HUES6 (cell line): ENCODE results near the gene MYCBPAP.

Experiments used
- H3K27ac ChIP-seq: 2 replicates; pipeline ENCODE4 v1.7.0; 2013; ENCODE audit warnings: low read depth, mild to moderate bottlenecking, low read length, inconsistent platforms
- H3K27me3 ChIP-seq: 2 replicates; pipeline ENCODE4 v1.6.1; 2013; ENCODE audit warnings: low read length; ENCODE audit not compliant: control insufficient read depth, insufficient read depth
- H3K36me3 ChIP-seq: 2 replicates; pipeline ENCODE4 v1.6.1; 2013; ENCODE audit warnings: low read length; ENCODE audit not compliant: control insufficient read depth, insufficient read depth
- H3K4me1 ChIP-seq: 2 replicates; pipeline ENCODE4 v1.6.1; 2013; ENCODE audit warnings: low read length; ENCODE audit not compliant: control insufficient read depth, insufficient read depth
- H3K4me3 ChIP-seq: 2 replicates; pipeline ENCODE4 v1.5.1; 2013; ENCODE audit warnings: low read depth, low read length
- H3K9ac ChIP-seq: one replicate; pipeline ENCODE4 v1.6.1; 2013; ENCODE audit warnings: mild to moderate bottlenecking, low read length
- H3K9me3 ChIP-seq: 2 replicates; pipeline ENCODE4 v1.6.1; 2013; ENCODE audit warnings: low read depth, low read length; ENCODE audit not compliant: control insufficient read depth, insufficient read depth

The MYCBPAP gene

GRCh38 chr17:50560931-50561745, 52.9 kb downstream of the MYCBPAP start:
- no peak overlapping the region for H3K27ac ChIP-seq
- peaks cover 85% of the 10 kb centered on the region for H3K27me3 ChIP-seq
- no peaks in the 10 kb centered on the region for H3K36me3 ChIP-seq
- no peak overlapping the region for H3K9ac ChIP-seq
- H3K9me3 ChIP-seq = no peaks in the 10 kb centered on the region
- peaks cover 43% of the 10 kb centered on the region for H3K4me1 ChIP-seq
- peak overlapping the region; percentile 75 for H3K4me3 ChIP-seq

- H3K36me3 ChIP-seq = no peaks in the 10 kb centered on the region
- peaks cover 43% of the 10 kb centered on the region for H3K4me1 ChIP-seq
- H3K9me3 ChIP-seq = no peaks in the 10 kb centered on the region
- H3K27me3 ChIP-seq = peaks cover 89% of the 10 kb centered on the region
- H3K27ac ChIP-seq = no peak overlapping the region
- peak overlapping the region; percentile 75; the same call in 1 of the 2 replicates for H3K4me3 ChIP-seq
- no peak overlapping the region for H3K9ac ChIP-seq
Measured at GRCh38 chr17:50561746-50562141, 53.5 kb downstream of the MYCBPAP start.

GRCh38 chr17:50562242-50563091, 54.2 kb downstream of the MYCBPAP start:
- H3K9me3 ChIP-seq = no peaks in the 10 kb centered on the region
- H3K9ac ChIP-seq = no peak overlapping the region
- H3K27ac ChIP-seq = no peak overlapping the region
- H3K4me1 ChIP-seq = peaks cover 43% of the 10 kb centered on the region
- H3K36me3 ChIP-seq = no peaks in the 10 kb centered on the region
- peak overlapping the region; percentile 55 for H3K4me3 ChIP-seq
- peaks cover 89% of the 10 kb centered on the region for H3K27me3 ChIP-seq

GRCh38 chr17:50563092-50563511, 54.9 kb downstream of the MYCBPAP start:
- peaks cover 89% of the 10 kb centered on the region for H3K27me3 ChIP-seq
- H3K4me1 ChIP-seq = peaks cover 43% of the 10 kb centered on the region
- H3K9ac ChIP-seq = no peak overlapping the region
- H3K4me3 ChIP-seq = 0 out of 2 replicates have a peak overlapping the region, but pooled peaks have one; percentile 55
- no peaks in the 10 kb centered on the region for H3K36me3 ChIP-seq
- H3K9me3 ChIP-seq = no peaks in the 10 kb centered on the region
- no peak overlapping the region for H3K27ac ChIP-seq

- Histone ChIP-seq H3K36me3 (no peaks in the 10 kb centered on the region), H3K9me3 (no peaks in the 10 kb centered on the region), H3K27me3 (peaks cover 79% of the 10 kb centered on the region), H3K4me1 (peaks cover 32% of the 10 kb centered on the region), H3K27ac (no peak overlapping the region), H3K9ac (no peak overlapping the region), H3K4me3 (peak overlapping the region; percentile 32)
Measured at GRCh38 chr17:50564916-50565315, 56.7 kb downstream of the MYCBPAP start.

- H3K4me1 ChIP-seq = peaks cover 39% of the 10 kb centered on the region
- peaks cover 79% of the 10 kb centered on the region for H3K27me3 ChIP-seq
- H3K4me3 ChIP-seq = no peak overlapping the region
- no peaks in the 10 kb centered on the region for H3K36me3 ChIP-seq
- no peak overlapping the region for H3K9ac ChIP-seq
- no peak overlapping the region for H3K27ac ChIP-seq
- no peaks in the 10 kb centered on the region for H3K9me3 ChIP-seq
Measured at GRCh38 chr17:50565402-50566350, 57.4 kb downstream of the MYCBPAP start.

- peaks cover 69% of the 10 kb centered on the region for H3K27me3 ChIP-seq
- H3K9ac ChIP-seq = no peak overlapping the region
- no peak overlapping the region for H3K4me3 ChIP-seq
- H3K36me3 ChIP-seq = no peaks in the 10 kb centered on the region
- H3K4me1 ChIP-seq = peaks cover 40% of the 10 kb centered on the region
- H3K9me3 ChIP-seq = no peaks in the 10 kb centered on the region
- H3K27ac ChIP-seq = no peak overlapping the region
Measured at GRCh38 chr17:50566886-50567285, 58.6 kb downstream of the MYCBPAP start.

- H3K27ac ChIP-seq = no peak overlapping the region
- H3K36me3 ChIP-seq = no peaks in the 10 kb centered on the region
- H3K9me3 ChIP-seq = no peaks in the 10 kb centered on the region
- no peak overlapping the region for H3K4me3 ChIP-seq
- H3K9ac ChIP-seq = no peak overlapping the region
- peaks cover 29% of the 10 kb centered on the region for H3K4me1 ChIP-seq
- peaks cover 51% of the 10 kb centered on the region for H3K27me3 ChIP-seq
Measured at GRCh38 chr17:50568659-50569058, 60.4 kb downstream of the MYCBPAP start.

GRCh38 chr17:50569592-50569991, 61.4 kb downstream of the MYCBPAP start:
- no peak overlapping the region for H3K4me3 ChIP-seq
- no peaks in the 10 kb centered on the region for H3K9me3 ChIP-seq
- H3K4me1 ChIP-seq = peaks cover 22% of the 10 kb centered on the region
- no peak overlapping the region for H3K9ac ChIP-seq
- H3K27ac ChIP-seq = no peak overlapping the region
- peaks cover 42% of the 10 kb centered on the region for H3K27me3 ChIP-seq
- no peaks in the 10 kb centered on the region for H3K36me3 ChIP-seq

GRCh38 chr17:50570032-50570431, 61.8 kb downstream of the MYCBPAP start:
- no peak overlapping the region for H3K9ac ChIP-seq

More at GRCh38 chr17:50570032-50570431, 61.8 kb downstream of the MYCBPAP start:
- Histone ChIP-seq H3K4me1 (peaks cover 18% of the 10 kb centered on the region), H3K36me3 (no peaks in the 10 kb centered on the region), H3K27me3 (peaks cover 38% of the 10 kb centered on the region), H3K9me3 (no peaks in the 10 kb centered on the region), H3K4me3 (no peak overlapping the region), H3K27ac (no peak overlapping the region)
